Measurements from ENCODE around the gene MTRR.
A peak's percentile ranks its signal among the peaks of the same experiment; 100 is the strongest.

Gene MTRR

GRCh38 chr5:7868773-7869473 lies at the start of gene MTRR, which contains the start of gene FASTKD3:
Gene MTRR, plus strand, starts transcription at chr5:7869148. Its CDS starts 1,647 bp downstream, at chr5:7870795.
Gene FASTKD3, minus strand, starts transcription at chr5:7869031. Its CDS starts 948 bp downstream, at chr5:7868083.
- DNase-seq (ENCODE audit: low spot score): peak; percentile 94
- H3K27ac ChIP-seq: peak within 1 kb of the TSS; percentile 81 to 83
- no peak for TF ChIP-seq CTCF (IDR thresholded peaks at IDR 0.05)
- H3K4me3 ChIP-seq: peak within 1 kb of the TSS; percentile 90

GRCh38 chr5:7822449-7822848 lies 46.5 kb upstream of the MTRR start:
- DNase-seq (ENCODE audit: low spot score): no peak
- TF ChIP-seq CTCF (IDR thresholded peaks at IDR 0.05): no peak
- no peak overlapping the region for H3K27ac ChIP-seq
- H3K4me3 ChIP-seq: no peak overlapping the region

- Histone ChIP-seq H3K4me3 (no peak overlapping the region), H3K27ac (no peak overlapping the region)
- TF ChIP-seq CTCF (IDR thresholded peaks at IDR 0.05): no peak
- no peak for DNase-seq (ENCODE audit: low spot score)
Measured at GRCh38 chr5:7823594-7823993, 45.4 kb upstream of the MTRR start.

GRCh38 chr5:7824995-7825394 lies 44.0 kb upstream of the MTRR start:
- Histone ChIP-seq H3K4me3 (no peak overlapping the region), H3K27ac (no peak overlapping the region)
- no peak for TF ChIP-seq CTCF (IDR thresholded peaks at IDR 0.05)
- DNase-seq (ENCODE audit: low spot score): no peak

- no peak for DNase-seq (ENCODE audit: low spot score)
- Histone ChIP-seq H3K4me3 (no peak overlapping the region), H3K27ac (no peak overlapping the region)
- no peak for TF ChIP-seq CTCF (IDR thresholded peaks at IDR 0.05)
Measured at GRCh38 chr5:7825630-7826029, 43.3 kb upstream of the MTRR start.

GRCh38 chr5:7827610-7828009 lies 41.3 kb upstream of the MTRR start:
- no peak overlapping the region for H3K27ac ChIP-seq
- no peak for DNase-seq (ENCODE audit: low spot score)
- TF ChIP-seq CTCF (IDR thresholded peaks at IDR 0.05): no peak
- no peak overlapping the region for H3K4me3 ChIP-seq

DNA sequence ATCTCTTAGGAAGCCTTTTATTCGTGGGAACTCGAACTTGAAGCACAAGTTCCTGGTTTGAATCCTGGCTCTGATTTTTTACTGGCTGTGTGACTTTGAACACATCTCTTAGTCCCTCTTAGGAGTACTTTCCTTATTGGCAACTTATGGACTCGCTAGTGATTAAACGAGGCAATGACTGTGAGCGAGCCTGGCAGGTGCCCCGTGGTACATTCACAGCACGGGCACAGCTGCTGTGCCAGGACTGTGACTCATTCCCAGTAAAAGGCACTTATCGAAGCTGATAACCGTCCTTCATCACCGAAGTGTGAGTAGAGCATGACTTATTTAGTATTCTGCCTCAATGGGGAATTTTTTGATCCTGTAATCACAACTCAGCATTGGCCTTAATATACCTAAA lies 40.7 kb upstream of the MTRR start:
- no peak overlapping the region for H3K27ac ChIP-seq
- no peak for DNase-seq (ENCODE audit: low spot score)

More for the DNA sequence above, 40.7 kb upstream of the MTRR start:
- TF ChIP-seq CTCF (IDR thresholded peaks at IDR 0.05): no peak
- H3K4me3 ChIP-seq: no peak overlapping the region
